Neural cell (in vitro differentiated cells): Measurements from ENCODE around the gene PPFIBP2. TPM values are rescaled to one million over a fixed set of nuclear protein-coding genes. Genes with fewer than 3 reads are reported as not detected.

Experiments used
- H2AFZ ChIP-seq: fragments of 200-600, 300-800 bp; sonication (generic), shearing (Covaris generic); 2 replicates; pipeline ENCODE4 v1.6.0; 2014; ENCODE audit warnings: low read depth, mild to moderate bottlenecking, antibody characterized with exemption, low read length, moderate library complexity
- H3F3A ChIP-seq: fragments of 200-600 bp; shearing (Covaris generic); 2 replicates; pipeline ENCODE4 v1.6.1; 2016; ENCODE audit warnings: mild to moderate bottlenecking, moderate library complexity, mixed read lengths, antibody characterized with exemption, low read length; ENCODE audit not compliant: insufficient read depth, poor library complexity, severe bottlenecking
- H3K27ac ChIP-seq: fragments of 200-600, 300-800 bp; sonication (generic), shearing (Covaris generic); 2 replicates; pipeline ENCODE4 v1.5.1; 2014; ENCODE audit warnings: mild to moderate bottlenecking, low read length, moderate library complexity
- H3K27me3 ChIP-seq: fragments of 300-800, 200-600 bp; sonication (generic), shearing (Covaris generic); 2 replicates; pipeline ENCODE4 v1.6.0; 2014; ENCODE audit warnings: mild to moderate bottlenecking, low read depth, low read length, moderate library complexity; ENCODE audit not compliant: insufficient read depth
- H3K36me3 ChIP-seq: fragments of 300-800, 200-600 bp; sonication (generic), shearing (Covaris generic); 2 replicates; pipeline ENCODE4 v1.5.1; 2014; ENCODE audit warnings: mild to moderate bottlenecking, antibody characterized with exemption, low read length, moderate library complexity; ENCODE audit not compliant: insufficient read depth
- H3K4me2 ChIP-seq: fragments of 300-800, 200-600 bp; sonication (generic), shearing (Covaris generic); 2 replicates; pipeline ENCODE4 v1.6.0; 2014; ENCODE audit warnings: mild to moderate bottlenecking, low read length
- H3K4me3 ChIP-seq: fragments of 300-800, 200-600 bp; sonication (generic), shearing (Covaris generic); 2 replicates; pipeline ENCODE4 v1.5.1; 2014; ENCODE audit warnings: mild to moderate bottlenecking, low read length, moderate library complexity
- H3K79me2 ChIP-seq: fragments of 200-600 bp; shearing (Covaris generic); replicated peaks from 2 replicates; pipeline ENCODE4 v1.6.0; 2014; ENCODE audit warnings: mild to moderate bottlenecking, low read length, moderate library complexity; ENCODE audit not compliant: insufficient read depth
- H3K9ac ChIP-seq: fragments of 300-800, 200-600 bp; sonication (generic), shearing (Covaris generic); 2 replicates; pipeline ENCODE4 v1.6.1; 2016; ENCODE audit warnings: mild to moderate bottlenecking, low read length, mixed read lengths
- H3K9me2 ChIP-seq: fragments of 200-600 bp; shearing (Covaris generic); 2 replicates; pipeline ENCODE4 v1.6.1; 2016; ENCODE audit warnings: mild to moderate bottlenecking, low read length, mixed read lengths; ENCODE audit not compliant: insufficient read depth
- H3K9me3 ChIP-seq: fragments of 200-600, 300-800 bp; sonication (generic), shearing (Covaris generic); 2 replicates; pipeline ENCODE4 v1.6.1; 2016; ENCODE audit warnings: mild to moderate bottlenecking, mixed run types, low read length, moderate library complexity, mixed read lengths
- H4K20me1 ChIP-seq: fragments of 200-600 bp; shearing (Covaris generic); 2 replicates; pipeline ENCODE4 v1.6.1; 2016; ENCODE audit warnings: mild to moderate bottlenecking, mixed run types; ENCODE audit not compliant: insufficient read depth
- EP300 ChIP-seq: fragments of 450-650 bp; conservative IDR thresholded peaks from 2 replicates; pipeline ENCODE4 v1.6.1; 2014; ENCODE audit warnings: antibody characterized with exemption, mild to moderate bottlenecking, moderate library complexity; ENCODE audit not compliant: poor library complexity, severe bottlenecking
- EZH2 ChIP-seq: fragments of 200-600, 300-800 bp; shearing (Covaris generic), sonication (generic); IDR thresholded peaks from 2 replicates; pipeline ENCODE4 v1.6.1; 2014; ENCODE audit warnings: antibody characterized with exemption, low read length, borderline replicate concordance, mild to moderate bottlenecking; ENCODE audit not compliant: insufficient read depth, poor library complexity, severe bottlenecking
- MXI1 ChIP-seq: fragments of 450-650 bp; conservative IDR thresholded peaks from 2 replicates; pipeline ENCODE4 v1.6.1; 2014; ENCODE audit warnings: antibody characterized with exemption, mild to moderate bottlenecking; ENCODE audit not compliant: poor library complexity, severe bottlenecking
- POLR2AphosphoS5 ChIP-seq: IDR thresholded peaks from 2 replicates; pipeline ENCODE4 v1.6.1; 2012
- RAD21 ChIP-seq: fragments of 450-650 bp; conservative IDR thresholded peaks from 2 replicates; pipeline ENCODE4 v1.6.1; 2014; ENCODE audit warnings: antibody characterized with exemption, mild to moderate bottlenecking, moderate library complexity
- REST ChIP-seq: IDR thresholded peaks from 2 replicates; pipeline ENCODE4 v1.6.1; 2012; ENCODE audit warnings: borderline replicate concordance
- SMC3 ChIP-seq: fragments of 450-650 bp; conservative IDR thresholded peaks from 2 replicates; pipeline ENCODE4 v1.6.1; 2014; ENCODE audit warnings: antibody characterized with exemption, mild to moderate bottlenecking, moderate library complexity; ENCODE audit not compliant: poor library complexity
- TAF1 ChIP-seq: IDR thresholded peaks from 2 replicates; pipeline ENCODE4 v1.6.1; 2012; ENCODE audit warnings: low read depth
- polyA plus RNA-seq: library from polyadenylated mRNA; depleted of rRNA; stranded (reverse); fragments of >200 nt; gene quantifications from 2 replicates; pipeline ENCODE4 v1.2.3, GENCODE V29; 2014
- TF ChIP-seq, protein P1 (sequence below): fragments of 450-650 bp; IDR thresholded peaks from 2 replicates; pipeline ENCODE4 v1.5.1; 2014; ENCODE audit warnings: antibody characterized with exemption, mild to moderate bottlenecking, moderate library complexity; ENCODE audit not compliant: poor library complexity, severe bottlenecking

PPFIBP2 gene
- polyA plus RNA-seq, 1 donor from 2014 or later, result not detected

DNA sequence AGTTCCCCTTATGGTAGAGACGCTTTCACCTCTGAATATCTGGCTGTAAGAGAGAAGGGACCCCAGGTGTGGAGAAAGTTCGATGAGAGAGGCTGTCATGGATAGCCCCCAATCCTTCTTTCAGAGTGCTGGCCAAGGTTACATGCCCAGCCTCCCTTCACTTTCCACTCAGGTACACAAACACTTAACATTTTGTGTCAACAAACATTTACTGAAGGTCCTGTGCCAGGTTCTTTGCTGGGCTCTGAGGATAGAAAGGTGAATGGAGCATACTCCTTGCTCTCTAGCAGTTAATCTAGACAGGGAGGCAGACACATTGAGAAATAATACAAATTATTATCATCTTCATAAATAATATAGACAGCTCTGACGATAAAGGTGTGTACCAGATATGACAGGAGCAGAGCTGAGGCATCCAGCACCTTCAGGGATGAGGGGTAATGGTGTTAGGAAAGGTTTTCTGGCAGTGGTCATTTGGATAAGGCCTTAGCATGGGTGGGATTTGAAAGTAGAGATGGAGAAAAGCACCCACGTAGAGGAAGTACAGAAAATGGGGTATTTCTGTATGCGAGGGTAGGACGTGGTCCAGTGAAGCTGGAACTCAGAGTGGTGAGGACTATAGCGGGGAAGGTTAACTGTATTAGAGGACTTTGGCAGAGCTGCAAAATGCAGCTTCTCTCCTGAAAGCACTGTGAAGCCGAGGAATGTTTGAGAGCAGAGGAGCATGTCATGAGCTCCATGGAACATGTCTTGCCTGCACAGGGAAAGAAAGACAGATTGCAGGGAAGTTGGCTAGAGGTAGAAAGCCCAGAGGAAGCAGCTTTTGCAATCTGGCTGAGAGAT lies 19.6 kb downstream of the PPFIBP2 start:
- Histone ChIP-seq H3K36me3 (no peaks in the 10 kb centered on the region), H3K79me2 (no peaks in the 10 kb centered on the region), H3K9me2 (no peaks in the 10 kb centered on the region), H3F3A (no peaks in the 10 kb centered on the region), H2AFZ (no peak overlapping the region), H3K4me3 (no peak overlapping the region), H3K9ac (no peak overlapping the region), H3K27ac (no peak overlapping the region), H3K27me3 (no peaks in the 10 kb centered on the region), H4K20me1 (no peaks in the 10 kb centered on the region), H3K4me2 (no peak overlapping the region), H3K9me3 (no peaks in the 10 kb centered on the region)
- TF ChIP-seq MXI1 (no peak), POLR2AphosphoS5 (no peak), REST (no peak), TAF1 (no peak), RAD21 (no peak), SMC3 (no peak), EP300 (no peak), EZH2 (no peak)
- TF ChIP-seq, protein P1, sequence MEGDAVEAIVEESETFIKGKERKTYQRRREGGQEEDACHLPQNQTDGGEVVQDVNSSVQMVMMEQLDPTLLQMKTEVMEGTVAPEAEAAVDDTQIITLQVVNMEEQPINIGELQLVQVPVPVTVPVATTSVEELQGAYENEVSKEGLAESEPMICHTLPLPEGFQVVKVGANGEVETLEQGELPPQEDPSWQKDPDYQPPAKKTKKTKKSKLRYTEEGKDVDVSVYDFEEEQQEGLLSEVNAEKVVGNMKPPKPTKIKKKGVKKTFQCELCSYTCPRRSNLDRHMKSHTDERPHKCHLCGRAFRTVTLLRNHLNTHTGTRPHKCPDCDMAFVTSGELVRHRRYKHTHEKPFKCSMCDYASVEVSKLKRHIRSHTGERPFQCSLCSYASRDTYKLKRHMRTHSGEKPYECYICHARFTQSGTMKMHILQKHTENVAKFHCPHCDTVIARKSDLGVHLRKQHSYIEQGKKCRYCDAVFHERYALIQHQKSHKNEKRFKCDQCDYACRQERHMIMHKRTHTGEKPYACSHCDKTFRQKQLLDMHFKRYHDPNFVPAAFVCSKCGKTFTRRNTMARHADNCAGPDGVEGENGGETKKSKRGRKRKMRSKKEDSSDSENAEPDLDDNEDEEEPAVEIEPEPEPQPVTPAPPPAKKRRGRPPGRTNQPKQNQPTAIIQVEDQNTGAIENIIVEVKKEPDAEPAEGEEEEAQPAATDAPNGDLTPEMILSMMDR, result no peak

DNA sequence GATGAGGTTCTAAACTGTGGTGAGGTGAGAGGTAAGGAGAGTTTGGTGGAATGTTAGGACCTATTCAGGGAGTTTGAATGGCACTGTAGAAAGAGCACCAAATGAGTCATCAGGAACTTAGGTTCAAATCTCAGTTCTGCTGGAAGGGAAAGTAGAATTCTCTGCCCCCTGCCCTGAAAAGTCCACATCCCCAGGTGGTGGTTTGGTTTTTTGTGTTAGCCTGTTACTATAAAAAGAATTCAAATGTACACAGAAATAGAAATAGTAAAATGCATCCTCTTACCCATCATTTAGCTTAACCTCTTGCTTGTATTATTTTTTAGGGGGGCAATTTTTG lies 20.2 kb downstream of the PPFIBP2 start:
- no peaks in the 10 kb centered on the region for H3K9me2 ChIP-seq
- H3K9ac ChIP-seq, result no peak overlapping the region
- H3K9me3 ChIP-seq, result no peaks in the 10 kb centered on the region
- no peak overlapping the region for H3K4me2 ChIP-seq
- H3K36me3 ChIP-seq, result no peaks in the 10 kb centered on the region
- no peaks in the 10 kb centered on the region for H3K79me2 ChIP-seq
- no peak for TF ChIP-seq EP300
- no peak for TF ChIP-seq SMC3
- TF ChIP-seq, protein P1, result no peak
- TF ChIP-seq TAF1, result no peak
- TF ChIP-seq MXI1, result no peak
- TF ChIP-seq EZH2, result no peak
- TF ChIP-seq REST, result no peak
- H3K27me3 ChIP-seq, result no peaks in the 10 kb centered on the region
- H4K20me1 ChIP-seq, result no peaks in the 10 kb centered on the region
- no peak overlapping the region for H2AFZ ChIP-seq
- H3K27ac ChIP-seq, result no peak overlapping the region
- H3K4me3 ChIP-seq, result no peak overlapping the region
- no peaks in the 10 kb centered on the region for H3F3A ChIP-seq
